ENCODE measurements around the gene CDKL4.

DNA sequence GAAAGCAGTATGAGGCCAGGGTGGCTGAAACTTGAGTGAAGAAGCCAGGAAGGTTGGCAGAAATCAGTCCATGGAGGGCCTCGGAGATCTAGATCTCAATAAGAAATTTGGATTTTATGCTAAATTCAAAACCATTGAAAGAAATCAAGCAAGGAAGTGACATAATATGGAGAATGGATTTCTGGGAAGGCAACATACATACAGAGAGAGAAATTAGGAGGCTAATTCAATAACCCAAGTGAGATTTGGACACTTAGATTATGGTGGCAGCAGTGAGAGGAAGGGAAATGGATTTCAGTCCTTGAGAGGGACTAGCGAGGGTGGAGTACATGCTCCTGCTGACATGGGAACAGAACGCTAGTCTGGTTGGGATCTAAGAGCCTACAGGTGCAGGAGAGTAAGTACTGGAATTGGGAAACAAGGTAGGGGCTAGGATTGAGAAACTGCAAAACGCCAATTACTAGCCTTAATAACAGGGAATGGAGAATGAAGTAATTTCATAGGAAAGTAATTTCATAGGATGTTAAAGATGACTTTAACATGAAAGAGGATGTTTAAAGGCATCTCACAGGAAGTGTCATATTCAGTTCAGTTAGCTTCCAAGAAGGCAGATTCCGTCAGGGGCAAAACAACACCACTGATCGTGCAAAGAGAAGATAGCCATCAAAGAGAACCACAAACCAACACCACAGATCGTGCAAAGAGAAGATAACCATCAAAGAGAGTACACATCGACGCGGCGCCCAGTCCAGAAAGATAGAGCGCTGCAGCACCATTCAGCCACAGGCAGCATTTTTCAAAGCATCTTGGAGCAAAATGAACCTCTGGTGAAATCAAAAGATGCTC lies 27.2 kb downstream of the CDKL4 start:
- TF ChIP-seq, protein P1, sequence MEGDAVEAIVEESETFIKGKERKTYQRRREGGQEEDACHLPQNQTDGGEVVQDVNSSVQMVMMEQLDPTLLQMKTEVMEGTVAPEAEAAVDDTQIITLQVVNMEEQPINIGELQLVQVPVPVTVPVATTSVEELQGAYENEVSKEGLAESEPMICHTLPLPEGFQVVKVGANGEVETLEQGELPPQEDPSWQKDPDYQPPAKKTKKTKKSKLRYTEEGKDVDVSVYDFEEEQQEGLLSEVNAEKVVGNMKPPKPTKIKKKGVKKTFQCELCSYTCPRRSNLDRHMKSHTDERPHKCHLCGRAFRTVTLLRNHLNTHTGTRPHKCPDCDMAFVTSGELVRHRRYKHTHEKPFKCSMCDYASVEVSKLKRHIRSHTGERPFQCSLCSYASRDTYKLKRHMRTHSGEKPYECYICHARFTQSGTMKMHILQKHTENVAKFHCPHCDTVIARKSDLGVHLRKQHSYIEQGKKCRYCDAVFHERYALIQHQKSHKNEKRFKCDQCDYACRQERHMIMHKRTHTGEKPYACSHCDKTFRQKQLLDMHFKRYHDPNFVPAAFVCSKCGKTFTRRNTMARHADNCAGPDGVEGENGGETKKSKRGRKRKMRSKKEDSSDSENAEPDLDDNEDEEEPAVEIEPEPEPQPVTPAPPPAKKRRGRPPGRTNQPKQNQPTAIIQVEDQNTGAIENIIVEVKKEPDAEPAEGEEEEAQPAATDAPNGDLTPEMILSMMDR (IDR thresholded peaks at IDR 0.05), result no peak
- no peak for TF ChIP-seq POLR2A (IDR thresholded peaks at IDR 0.05)
